MM.1S (cell line): ENCODE measurements around the gene GPC3.
"Not testable (repeated sequence)": the region's sequence is repeated elsewhere in the genome, so short reads cannot be mapped to it uniquely, and the experiment has no call there.

Experiments
- DNase-seq: peaks from one replicate; pipeline ENCODE4 v3.0.0-alpha.2; 2015
- H2AFZ ChIP-seq: fragments of 300-600 bp; sonication (generic); 2 replicates; pipeline ENCODE4 v1.6.0; 2016; ENCODE audit warnings: antibody characterized with exemption, low read length
- H3F3A ChIP-seq: fragments of 300-600 bp; sonication (generic); 2 replicates; pipeline ENCODE4 v1.6.1; 2016; ENCODE audit warnings: mild to moderate bottlenecking, antibody characterized with exemption, low read length, moderate library complexity, mixed read lengths; ENCODE audit not compliant: insufficient read depth
- H3K27ac ChIP-seq: fragments of 300-600 bp; sonication (generic); 2 replicates; pipeline ENCODE4 v1.5.1; 2016; ENCODE audit warnings: mild to moderate bottlenecking, low read length
- H3K27me3 ChIP-seq: fragments of 300-600 bp; sonication (generic); replicated peaks from 2 replicates; pipeline ENCODE4 v1.6.0; 2016; ENCODE audit warnings: low read length; ENCODE audit not compliant: insufficient read depth
- H3K36me3 ChIP-seq: fragments of 300-600 bp; sonication (generic); replicated peaks from 2 replicates; pipeline ENCODE4 v1.6.1; 2016; ENCODE audit warnings: mild to moderate bottlenecking, low read length, mixed read lengths; ENCODE audit not compliant: insufficient read depth
- H3K4me1 ChIP-seq: fragments of 300-600 bp; sonication (generic); 2 replicates; pipeline ENCODE4 v1.6.1; 2016; ENCODE audit warnings: low read length, mixed read lengths
- H3K4me2 ChIP-seq: fragments of 300-600 bp; sonication (generic); 2 replicates; pipeline ENCODE4 v1.6.0; 2016; ENCODE audit warnings: low read depth, low read length
- H3K4me3 ChIP-seq: fragments of 300-600 bp; sonication (generic); 2 replicates; pipeline ENCODE4 v1.5.1; 2016; ENCODE audit warnings: low read length, mixed read lengths
- H3K79me2 ChIP-seq: fragments of 300-600 bp; sonication (generic); 2 replicates; pipeline ENCODE4 v1.6.1; 2016; ENCODE audit warnings: mixed run types, low read length, mixed read lengths
- H3K9ac ChIP-seq: fragments of 300-600 bp; sonication (generic); 2 replicates; pipeline ENCODE4 v1.6.1; 2016; ENCODE audit warnings: low read length, mixed read lengths
- H3K9me2 ChIP-seq: fragments of 300-600 bp; sonication (generic); replicated peaks from 2 replicates; pipeline ENCODE4 v1.6.1; 2016; ENCODE audit warnings: mild to moderate bottlenecking, low read length, mixed read lengths; ENCODE audit not compliant: insufficient read depth
- H3K9me3 ChIP-seq: fragments of 300-600 bp; sonication (generic); replicated peaks from 2 replicates; pipeline ENCODE4 v1.6.1; 2016; ENCODE audit warnings: mild to moderate bottlenecking, low read length, mixed read lengths; ENCODE audit not compliant: insufficient read depth
- H4K20me1 ChIP-seq: fragments of 300-600 bp; sonication (generic); 2 replicates; pipeline ENCODE4 v1.6.1; 2016; ENCODE audit warnings: mild to moderate bottlenecking, low read length, moderate library complexity, mixed read lengths; ENCODE audit not compliant: insufficient read depth
- CTCF ChIP-seq: fragments of 300-600 bp; sonication (generic); IDR thresholded peaks from 2 replicates; pipeline ENCODE4 v1.5.1; 2016; ENCODE audit warnings: antibody characterized with exemption, low read length, mixed read lengths
- EZH2 ChIP-seq: fragments of 300-600 bp; sonication (generic); optimal IDR thresholded peaks from 2 replicates; pipeline ENCODE3; 2017; ENCODE audit warnings: low read depth, mild to moderate bottlenecking, antibody characterized with exemption, low read length, mixed read lengths
- EZH2phosphoT487 ChIP-seq: fragments of 300-600 bp; sonication (generic); IDR thresholded peaks from 2 replicates; pipeline ENCODE4 v1.6.1; 2018; ENCODE audit warnings: antibody characterized with exemption, low read length

GPC3 gene

GRCh38 chrX:133888984-133889383, 96.4 kb downstream of the GPC3 start:
- Histone ChIP-seq H3K9ac (no peak overlapping the region), H4K20me1 (no peaks in the 10 kb centered on the region), H3K36me3 (no peaks in the 10 kb centered on the region), H2AFZ (no peak overlapping the region), H3F3A (no peaks in the 10 kb centered on the region), H3K27me3 (no peaks in the 10 kb centered on the region), H3K9me2 (no peaks in the 10 kb centered on the region), H3K4me2 (no peak overlapping the region), H3K79me2 (no peaks in the 10 kb centered on the region), H3K4me3 (no peak overlapping the region), H3K4me1 (no peaks in the 10 kb centered on the region), H3K27ac (no peak overlapping the region), H3K9me3 (no peaks in the 10 kb centered on the region)
- DNase-seq: no peak
- TF ChIP-seq EZH2: no peak
- no peak for TF ChIP-seq EZH2phosphoT487
- no peak for TF ChIP-seq CTCF

- DNase-seq, H3K4me2 ChIP-seq, H3K4me1 ChIP-seq, H3K27me3 ChIP-seq, H3K9me2 ChIP-seq, H3K9ac ChIP-seq, H4K20me1 ChIP-seq, H3F3A ChIP-seq, H3K9me3 ChIP-seq, H3K27ac ChIP-seq, H3K4me3 ChIP-seq, H2AFZ ChIP-seq, H3K36me3 ChIP-seq, H3K79me2 ChIP-seq: not testable (repeated sequence)
Observed at GRCh38 chrX:133888084-133888483, 97.3 kb downstream of the GPC3 start.

GRCh38 chrX:133884430-133885394, 100.7 kb downstream of the GPC3 start:
- Histone ChIP-seq H3K79me2 (no peaks in the 10 kb centered on the region), H3K27me3 (no peaks in the 10 kb centered on the region), H3K4me2 (no peak overlapping the region)

More at GRCh38 chrX:133884430-133885394, 100.7 kb downstream of the GPC3 start:
- no peaks in the 10 kb centered on the region for H3K4me1 ChIP-seq
- TF ChIP-seq EZH2phosphoT487: no peak
- TF ChIP-seq CTCF: no peak
- no peak for TF ChIP-seq EZH2
- H3K27ac ChIP-seq: no peak overlapping the region
- H3F3A ChIP-seq: no peaks in the 10 kb centered on the region
- H4K20me1 ChIP-seq: no peaks in the 10 kb centered on the region
- H3K9me2 ChIP-seq: no peaks in the 10 kb centered on the region
- no peak for DNase-seq
- no peaks in the 10 kb centered on the region for H3K9me3 ChIP-seq
- no peak overlapping the region for H3K4me3 ChIP-seq
- no peak overlapping the region for H2AFZ ChIP-seq
- no peak overlapping the region for H3K9ac ChIP-seq
- no peaks in the 10 kb centered on the region for H3K36me3 ChIP-seq
